HG03571 (cell line): ENCODE results near the gene CCM2L.

Experiments
- ATAC-seq: cut with Tn5 transposase; IDR thresholded peaks from one replicate; pipeline ENCODE4 v1.9.1; 2021; ENCODE audit not compliant: unreplicated experiment

CCM2L gene

GRCh38 chr20:32056708-32057483 is 46.7 kb downstream of the CCM2L start:
- no peak for ATAC-seq

GRCh38 chr20:32057656-32058184 is 47.5 kb downstream of the CCM2L start:
- no peak for ATAC-seq

- ATAC-seq: no peak
Observed at GRCh38 chr20:32059189-32059588, 49.0 kb downstream of the CCM2L start.

- no peak for ATAC-seq
Observed at GRCh38 chr20:32062776-32063170, 52.5 kb downstream of the CCM2L start.

GRCh38 chr20:32063695-32064094 is 53.5 kb downstream of the CCM2L start:
- no peak for ATAC-seq

GRCh38 chr20:32064667-32065066 is 54.4 kb downstream of the CCM2L start:
- ATAC-seq: no peak

- ATAC-seq: no peak
Observed at GRCh38 chr20:32067234-32067821, 57.1 kb downstream of the CCM2L start.

- ATAC-seq: no peak
Observed at GRCh38 chr20:32068174-32068573, 57.9 kb downstream of the CCM2L start.

- no peak for ATAC-seq
Observed at GRCh38 chr20:32069711-32070110, 59.5 kb downstream of the CCM2L start.

- no peak for ATAC-seq
Observed at GRCh38 chr20:32070282-32070681, 60.0 kb downstream of the CCM2L start.

- no peak for ATAC-seq
Observed at GRCh38 chr20:32070690-32071213, 60.5 kb downstream of the CCM2L start.

GRCh38 chr20:32071395-32072167 is 61.3 kb downstream of the CCM2L start:
- no peak for ATAC-seq

- no peak for ATAC-seq
Observed at GRCh38 chr20:32072168-32072750, 62.0 kb downstream of the CCM2L start.

GRCh38 chr20:32075534-32075933 is 65.3 kb downstream of the CCM2L start:
- ATAC-seq: no peak

GRCh38 chr20:32077190-32077589 is 67.0 kb downstream of the CCM2L start:
- ATAC-seq: no peak

GRCh38 chr20:32078322-32078721 is 68.1 kb downstream of the CCM2L start:
- ATAC-seq: no peak

- no peak for ATAC-seq
Observed at GRCh38 chr20:32078791-32079190, 68.6 kb downstream of the CCM2L start.

- ATAC-seq: no peak
Observed at GRCh38 chr20:32079655-32080109, 69.4 kb downstream of the CCM2L start.

GRCh38 chr20:32080783-32081182 is 70.5 kb downstream of the CCM2L start:
- no peak for ATAC-seq
